ENCODE data around the gene ANXA1. TPM values are rescaled to one million over a fixed set of nuclear protein-coding genes. Genes with fewer than 3 reads are reported as not detected.

The ANXA1 gene
- total RNA-seq, 1 experiment from 2014 or later, result 8.3 TPM

GRCh38 chr9:73156865-73157187 lies 5.2 kb downstream of the ANXA1 start:
- no peak overlapping the region for H3K4me3 Mint-ChIP-seq (ENCODE audit: unreplicated experiment)

GRCh38 chr9:73157811-73158210 lies 6.1 kb downstream of the ANXA1 start:
- no peak for TF ChIP-seq CTCF (IDR thresholded peaks at IDR 0.05; ENCODE audit: insufficient read depth in 1 of 2, low read depth in 1 of 2, low read length in 1 of 2, severe bottlenecking in 1 of 2, unreplicated experiment in 1 of 2)
- H3K4me1 Mint-ChIP-seq (ENCODE audit: low read depth, unreplicated experiment), result no peaks in the 10 kb centered on the region
- CTCF ChIA-PET, result no interaction called here
- no peaks in the 10 kb centered on the region for H3K9me3 Mint-ChIP-seq (ENCODE audit: unreplicated experiment)
- DNase-seq, result no peak
- no peaks in the 10 kb centered on the region for H3K36me3 Mint-ChIP-seq (ENCODE audit: insufficient read depth, unreplicated experiment)
- Histone ChIP-seq H3K4me3 (ENCODE audit: low read depth, low read length) (no peak overlapping the region), H3K27me3 (replicated peaks; ENCODE audit: control insufficient read depth, insufficient read depth, low read length) (no peaks in the 10 kb centered on the region), H3K36me3 (ENCODE audit: control insufficient read depth, insufficient read depth, low read length) (no peaks in the 10 kb centered on the region), H3K4me1 (no peaks in the 10 kb centered on the region), H3K9me3 (no peaks in the 10 kb centered on the region)
- no peaks in the 10 kb centered on the region for H3K27me3 Mint-ChIP-seq (ENCODE audit: insufficient read depth, unreplicated experiment)
- H3K27ac Mint-ChIP-seq (ENCODE audit: unreplicated experiment), result no peak overlapping the region
- H3K4me3 Mint-ChIP-seq (ENCODE audit: unreplicated experiment), result no peak overlapping the region
- intact Hi-C loops (cut with micrococcal nuclease; ENCODE audit: unreplicated experiment), result no loop called here
- POLR2A ChIA-PET, result no interaction called here
- BruUV-seq (replicated peaks), result no TSS peak

More at GRCh38 chr9:73156865-73157187, 5.2 kb downstream of the ANXA1 start:
- H3K36me3 Mint-ChIP-seq (ENCODE audit: insufficient read depth, unreplicated experiment), result no peaks in the 10 kb centered on the region
- H3K9me3 ChIP-seq, result no peaks in the 10 kb centered on the region
- ChIA-PET POLR2A (no interaction called here), CTCF (no interaction called here)
- no TSS peak for BruUV-seq (replicated peaks)
- H3K36me3 ChIP-seq (ENCODE audit: control insufficient read depth, insufficient read depth, low read length), result no peaks in the 10 kb centered on the region
- intact Hi-C loops (cut with micrococcal nuclease; ENCODE audit: unreplicated experiment), result no loop called here
- no peak overlapping the region for H3K27ac Mint-ChIP-seq (ENCODE audit: unreplicated experiment)
- no peak overlapping the region for H3K4me3 ChIP-seq (ENCODE audit: low read depth, low read length)
- H3K27me3 Mint-ChIP-seq (ENCODE audit: insufficient read depth, unreplicated experiment), result no peaks in the 10 kb centered on the region
- H3K4me1 ChIP-seq, result no peaks in the 10 kb centered on the region
- no peaks in the 10 kb centered on the region for H3K4me1 Mint-ChIP-seq (ENCODE audit: low read depth, unreplicated experiment)
- no peaks in the 10 kb centered on the region for H3K9me3 Mint-ChIP-seq (ENCODE audit: unreplicated experiment)
- no peak for TF ChIP-seq CTCF (IDR thresholded peaks at IDR 0.05; ENCODE audit: insufficient read depth in 1 of 2, low read depth in 1 of 2, low read length in 1 of 2, severe bottlenecking in 1 of 2, unreplicated experiment in 1 of 2)
- no peak for DNase-seq
- no peaks in the 10 kb centered on the region for H3K27me3 ChIP-seq (replicated peaks; ENCODE audit: control insufficient read depth, insufficient read depth, low read length)

GRCh38 chr9:73158723-73159122 lies 7.1 kb downstream of the ANXA1 start:
- TF ChIP-seq CTCF (IDR thresholded peaks at IDR 0.05; ENCODE audit: insufficient read depth in 1 of 2, low read depth in 1 of 2, low read length in 1 of 2, severe bottlenecking in 1 of 2, unreplicated experiment in 1 of 2), result no peak
- no peak for DNase-seq
- Histone ChIP-seq H3K4me3 (ENCODE audit: low read depth, low read length) (no peak overlapping the region), H3K4me1 (no peaks in the 10 kb centered on the region), H3K27me3 (replicated peaks; ENCODE audit: control insufficient read depth, insufficient read depth, low read length) (no peaks in the 10 kb centered on the region), H3K9me3 (no peaks in the 10 kb centered on the region), H3K36me3 (ENCODE audit: control insufficient read depth, insufficient read depth, low read length) (no peaks in the 10 kb centered on the region)
- Mint-ChIP-seq H3K4me3 (ENCODE audit: unreplicated experiment) (no peak overlapping the region), H3K27ac (ENCODE audit: unreplicated experiment) (no peak overlapping the region), H3K9me3 (ENCODE audit: unreplicated experiment) (no peaks in the 10 kb centered on the region), H3K36me3 (ENCODE audit: insufficient read depth, unreplicated experiment) (no peaks in the 10 kb centered on the region), H3K4me1 (ENCODE audit: low read depth, unreplicated experiment) (no peaks in the 10 kb centered on the region), H3K27me3 (ENCODE audit: insufficient read depth, unreplicated experiment) (no peaks in the 10 kb centered on the region)
- intact Hi-C loops (cut with micrococcal nuclease; ENCODE audit: unreplicated experiment), result no loop called here
- CTCF ChIA-PET, result no interaction called here
- no TSS peak for BruUV-seq (replicated peaks)
- POLR2A ChIA-PET, result no interaction called here
